Measurements from ENCODE around the gene MOCS3.

Gene MOCS3

DNA sequence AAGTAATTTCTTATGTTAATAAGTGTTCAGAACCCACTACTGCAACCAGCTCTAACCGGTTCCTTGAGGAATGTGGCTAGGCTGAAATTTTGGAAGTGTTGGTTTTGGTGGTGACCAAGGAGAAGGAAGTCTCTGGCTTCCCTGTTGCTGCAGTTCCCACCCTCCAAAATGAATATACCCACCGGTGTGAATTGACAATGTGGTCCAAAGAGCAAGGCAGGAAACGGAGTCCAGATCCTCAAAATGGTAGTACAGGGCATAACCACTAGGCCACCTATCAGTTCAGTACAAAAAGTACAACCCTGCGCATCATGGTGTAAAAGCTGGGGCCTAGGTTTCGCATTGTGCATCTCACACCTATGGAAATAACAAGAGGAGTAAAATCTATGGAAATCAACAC lies 30.1 kb upstream of the MOCS3 start:
- H3K4me3 Mint-ChIP-seq = peak overlapping the region; percentile 85
- H3K4me1 Mint-ChIP-seq (ENCODE audit: low read depth) = peaks cover 70% of the 10 kb centered on the region
- no peak for DNase-seq
- no peaks in the 10 kb centered on the region for H3K27me3 Mint-ChIP-seq
- peaks cover 87% of the 10 kb centered on the region for H3K36me3 Mint-ChIP-seq (ENCODE audit: low read depth)
- H3K9me3 Mint-ChIP-seq = no peaks in the 10 kb centered on the region
- H3K27ac Mint-ChIP-seq = peak overlapping the region; percentile 92

DNA sequence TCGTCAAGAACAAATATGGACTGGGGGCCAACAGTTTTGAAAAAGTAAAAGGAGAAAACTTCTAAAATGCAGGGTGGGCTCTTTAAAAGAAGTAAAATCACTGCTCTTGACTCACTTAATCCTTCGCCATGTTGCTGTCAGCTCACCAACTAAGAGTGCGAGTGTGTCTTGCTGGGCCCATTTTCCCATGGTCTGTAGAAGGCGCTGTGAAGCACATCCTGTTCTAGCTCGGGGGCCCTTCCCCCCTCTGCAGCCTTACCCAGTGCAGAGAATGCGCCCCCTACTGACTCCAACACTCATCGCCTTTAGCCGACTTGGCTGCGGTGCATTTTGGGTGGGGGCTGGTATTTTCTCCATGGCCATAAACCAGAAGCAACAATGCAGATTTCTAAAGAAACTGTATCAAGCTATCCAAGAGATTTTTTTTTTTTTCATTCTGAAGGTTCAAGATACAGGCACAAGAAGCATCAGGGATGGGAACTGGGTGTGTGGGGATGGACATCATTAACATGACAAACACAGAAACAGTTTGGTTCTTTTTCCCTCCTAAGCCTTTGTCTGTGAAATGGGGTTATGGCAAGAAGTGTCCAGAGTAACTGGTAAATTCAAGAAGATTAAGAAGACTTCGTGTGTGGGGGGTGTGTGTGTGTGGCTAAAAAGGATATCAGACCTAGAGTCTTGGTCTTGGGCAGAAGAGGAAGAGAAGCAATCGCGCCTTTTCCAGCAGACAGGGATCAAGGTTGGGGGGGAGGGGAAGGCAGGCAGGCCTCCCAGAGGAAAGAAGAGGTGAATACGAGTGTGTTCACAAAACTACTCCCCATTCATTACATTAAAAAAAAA lies 29.1 kb upstream of the MOCS3 start:
- H3K9me3 Mint-ChIP-seq = no peaks in the 10 kb centered on the region
- peak; percentile 88 for DNase-seq
- peak overlapping the region; percentile 85 for H3K4me3 Mint-ChIP-seq
- no peaks in the 10 kb centered on the region for H3K27me3 Mint-ChIP-seq
- peaks cover 85% of the 10 kb centered on the region for H3K36me3 Mint-ChIP-seq (ENCODE audit: low read depth)
- H3K4me1 Mint-ChIP-seq (ENCODE audit: low read depth) = peaks cover 61% of the 10 kb centered on the region
- H3K27ac Mint-ChIP-seq = peak overlapping the region; percentile 92

DNA sequence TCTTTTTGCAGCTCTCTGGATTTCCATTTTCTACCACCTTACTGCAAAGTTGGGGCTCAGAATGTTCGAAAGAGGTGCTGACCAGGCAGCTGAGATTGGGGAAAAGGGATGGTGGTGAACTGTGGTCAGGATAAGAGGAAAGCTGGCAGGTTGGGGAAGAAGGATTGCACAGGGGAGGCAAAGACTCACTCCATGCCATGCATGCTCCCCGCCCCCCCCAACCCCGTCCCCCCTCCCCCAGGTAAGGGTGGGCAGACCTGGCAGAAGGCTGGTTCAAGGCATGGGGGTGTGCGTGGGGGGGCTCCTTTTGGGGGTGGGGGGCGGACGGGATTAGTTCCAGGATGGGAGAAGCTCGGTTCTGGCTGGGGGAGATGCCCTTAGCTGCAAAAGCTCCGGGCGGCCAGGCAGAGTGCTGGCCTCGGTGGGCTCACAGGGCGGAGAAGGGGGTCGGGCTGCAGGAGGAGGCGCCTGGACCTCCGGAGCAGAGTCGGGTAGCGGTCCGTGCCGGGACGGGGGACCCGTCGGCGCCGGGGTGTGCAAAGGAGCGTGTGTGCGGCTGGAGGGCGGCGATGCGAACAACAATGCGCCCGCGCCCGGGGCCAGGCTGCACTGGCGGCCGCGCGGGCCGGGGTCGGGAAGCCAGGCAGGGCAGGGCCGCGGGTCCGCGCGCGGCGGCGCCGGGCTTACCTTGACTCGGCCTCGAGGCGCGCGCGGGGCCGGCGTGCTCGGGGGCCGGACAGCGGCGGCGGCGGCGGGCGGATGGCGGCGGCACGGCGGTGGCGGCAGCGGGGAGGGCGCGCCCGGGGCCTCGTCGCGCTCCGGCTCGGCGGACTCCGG lies 28.3 kb upstream of the MOCS3 start:
- peak; percentile 64 for DNase-seq
- Mint-ChIP-seq H3K4me3 (peak overlapping the region; percentile 85), H3K9me3 (no peaks in the 10 kb centered on the region), H3K27me3 (no peaks in the 10 kb centered on the region), H3K27ac (peak overlapping the region; percentile 93), H3K36me3 (ENCODE audit: low read depth) (peaks cover 84% of the 10 kb centered on the region), H3K4me1 (ENCODE audit: low read depth) (peaks cover 52% of the 10 kb centered on the region)

DNA sequence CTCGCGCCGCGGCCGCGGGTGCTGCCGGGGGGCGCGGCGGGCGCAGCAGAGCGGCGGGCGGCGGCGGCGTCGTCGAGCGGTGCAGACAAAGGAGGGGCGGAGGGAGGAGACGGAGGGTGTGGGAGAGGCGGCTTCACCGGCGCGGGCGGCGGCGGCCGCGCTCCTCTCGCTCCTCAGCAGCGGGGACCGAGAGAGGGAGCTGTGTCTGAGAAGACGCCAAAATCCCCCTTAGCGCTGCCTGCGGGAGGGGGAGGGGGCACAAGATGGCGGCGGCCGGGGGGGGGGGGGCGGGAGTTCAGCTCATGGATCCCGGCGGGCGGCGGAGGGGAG lies 27.7 kb upstream of the MOCS3 start:
- Mint-ChIP-seq H3K36me3 (ENCODE audit: low read depth) (peaks cover 84% of the 10 kb centered on the region), H3K9me3 (no peaks in the 10 kb centered on the region), H3K4me3 (peak overlapping the region; percentile 85), H3K27me3 (no peaks in the 10 kb centered on the region), H3K4me1 (ENCODE audit: low read depth) (peaks cover 46% of the 10 kb centered on the region), H3K27ac (peak overlapping the region; percentile 97)
- DNase-seq = no peak

DNA sequence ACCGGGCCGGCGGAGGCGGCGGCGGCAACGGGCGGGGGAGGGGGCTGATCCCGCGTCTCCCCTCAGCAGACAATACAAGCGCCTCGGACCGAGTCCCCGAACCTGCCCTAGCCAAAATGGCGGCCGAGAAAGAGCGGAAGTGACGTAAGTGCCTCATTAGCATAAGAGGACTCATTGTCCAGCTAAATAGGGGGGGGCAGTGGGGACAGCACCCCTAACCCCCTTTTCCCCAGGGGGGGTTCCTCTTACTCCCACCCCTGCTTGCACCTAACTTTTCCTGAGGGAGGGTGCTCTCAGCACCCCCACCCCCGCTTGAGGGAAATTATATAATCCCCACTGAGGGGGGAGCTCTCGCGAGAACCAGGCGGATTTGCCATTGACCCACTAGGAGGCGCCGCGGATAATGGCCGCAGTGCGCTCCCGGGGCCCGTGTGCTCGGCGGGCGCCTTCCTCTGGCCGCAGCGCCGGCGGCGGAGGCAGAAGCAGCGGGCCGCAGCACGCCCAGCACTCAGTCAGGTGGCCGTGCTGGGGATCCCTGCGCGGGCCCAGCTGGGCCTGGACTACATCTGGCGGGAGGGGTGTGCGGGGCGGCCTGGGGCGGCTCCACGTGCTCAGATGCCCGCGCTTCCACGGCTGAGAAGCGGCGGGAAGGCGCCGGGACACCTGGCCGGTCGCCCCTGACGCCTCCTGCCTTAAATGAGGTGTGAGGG lies 27.2 kb upstream of the MOCS3 start, which contains the start of gene ADNP:
Gene ADNP (minus strand): TSS at position 132 of the 710 bp plus-strand sequence. CDS start 27,441 bp downstream, outside the sequence.
- no peaks in the 10 kb centered on the region for H3K27me3 Mint-ChIP-seq
- H3K4me3 Mint-ChIP-seq = peak within 1 kb of the TSS; percentile 85
- H3K4me1 Mint-ChIP-seq (ENCODE audit: low read depth) = peaks cover 43% of the 10 kb centered on the region
- H3K27ac Mint-ChIP-seq = peak within 1 kb of the TSS; percentile 97
- no peaks in the 10 kb centered on the region for H3K9me3 Mint-ChIP-seq
- peak; percentile 92 for DNase-seq
- H3K36me3 Mint-ChIP-seq (ENCODE audit: low read depth) = peaks cover 86% of the 10 kb centered on the region

DNA sequence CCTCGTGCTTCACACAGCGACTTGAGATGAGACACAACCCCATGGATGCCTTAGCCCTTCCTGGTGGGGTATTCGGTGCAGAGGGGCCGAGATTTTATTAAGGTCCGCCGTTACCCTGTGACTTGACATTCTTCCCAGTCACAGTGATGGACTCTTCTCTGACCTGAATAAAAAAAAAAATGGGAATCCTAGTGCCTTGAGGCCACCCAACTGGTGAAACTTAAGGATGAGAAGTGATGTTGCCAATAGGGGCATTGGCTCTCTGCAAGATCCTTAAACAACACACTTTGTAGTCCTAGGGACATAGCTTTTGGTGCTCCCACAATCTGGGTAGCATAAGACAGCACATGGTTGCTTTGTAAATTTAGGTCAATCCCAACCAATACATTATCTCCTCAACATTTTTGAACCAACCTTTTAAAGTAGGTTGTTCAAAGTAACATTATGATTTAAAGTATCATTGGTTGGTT lies 26.6 kb upstream of the MOCS3 start:
- DNase-seq = no peak
- H3K4me1 Mint-ChIP-seq (ENCODE audit: low read depth) = peaks cover 39% of the 10 kb centered on the region
- H3K9me3 Mint-ChIP-seq = no peaks in the 10 kb centered on the region
- H3K4me3 Mint-ChIP-seq = peak overlapping the region; percentile 85
- H3K27ac Mint-ChIP-seq = peak overlapping the region; percentile 97
- H3K36me3 Mint-ChIP-seq (ENCODE audit: low read depth) = peaks cover 88% of the 10 kb centered on the region
- no peaks in the 10 kb centered on the region for H3K27me3 Mint-ChIP-seq

DNA sequence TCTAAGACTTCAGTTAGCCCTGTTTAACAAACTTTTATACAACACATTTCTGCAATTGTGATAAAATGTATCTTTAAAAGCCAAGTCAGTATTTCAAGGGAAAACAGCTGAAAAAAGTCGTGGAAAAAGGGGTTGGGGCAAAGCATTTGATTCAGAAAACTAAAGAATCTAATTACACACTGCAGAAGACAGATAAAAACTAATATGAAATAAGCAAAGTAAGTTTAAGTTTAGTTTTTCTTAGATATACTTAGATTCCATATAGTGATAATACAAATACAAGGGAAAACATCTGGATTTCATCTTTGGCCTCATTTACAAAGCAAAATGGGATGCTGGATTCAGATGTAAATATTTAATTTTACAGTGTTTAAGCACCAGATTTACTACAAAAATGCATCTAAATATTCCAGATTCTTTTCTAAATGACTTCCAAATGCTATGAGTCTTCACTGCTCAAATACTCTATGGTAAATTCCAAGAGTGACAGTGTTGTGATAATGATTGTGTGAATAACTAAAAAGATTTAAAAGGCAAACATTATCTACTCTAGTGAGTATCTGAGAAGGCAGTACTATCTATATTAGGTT lies 25.8 kb upstream of the MOCS3 start:
- H3K4me1 Mint-ChIP-seq (ENCODE audit: low read depth) = peaks cover 32% of the 10 kb centered on the region
- no peaks in the 10 kb centered on the region for H3K27me3 Mint-ChIP-seq
- H3K4me3 Mint-ChIP-seq = peak overlapping the region; percentile 85
- peak overlapping the region; percentile 97 for H3K27ac Mint-ChIP-seq
- H3K9me3 Mint-ChIP-seq = no peaks in the 10 kb centered on the region
- no peak for DNase-seq
- peaks cover 84% of the 10 kb centered on the region for H3K36me3 Mint-ChIP-seq (ENCODE audit: low read depth)

DNA sequence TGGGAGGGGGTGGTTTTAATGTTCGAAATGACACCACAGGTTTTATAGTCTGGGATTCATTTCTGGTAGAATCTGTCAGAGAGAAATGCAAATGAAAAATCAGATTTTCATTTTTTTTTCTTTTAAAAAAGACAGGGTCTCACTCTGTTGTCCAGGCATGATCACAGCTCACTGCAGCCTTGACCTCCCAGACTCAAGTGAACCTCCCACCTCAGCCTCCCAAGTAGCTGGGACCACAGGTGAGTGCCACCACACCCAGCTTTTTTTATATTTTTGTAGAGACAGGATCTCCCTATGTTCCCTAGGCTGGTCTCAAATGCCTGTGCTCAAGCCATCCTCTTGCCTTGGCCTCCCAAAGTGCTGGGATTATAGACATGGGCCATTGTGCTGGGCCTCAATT lies 25.0 kb upstream of the MOCS3 start:
- Mint-ChIP-seq H3K27me3 (no peaks in the 10 kb centered on the region), H3K27ac (peak overlapping the region; percentile 97), H3K4me1 (ENCODE audit: low read depth) (peaks cover 25% of the 10 kb centered on the region), H3K9me3 (no peaks in the 10 kb centered on the region), H3K36me3 (ENCODE audit: low read depth) (peaks cover 82% of the 10 kb centered on the region), H3K4me3 (no peak overlapping the region)
- no peak for DNase-seq

DNA sequence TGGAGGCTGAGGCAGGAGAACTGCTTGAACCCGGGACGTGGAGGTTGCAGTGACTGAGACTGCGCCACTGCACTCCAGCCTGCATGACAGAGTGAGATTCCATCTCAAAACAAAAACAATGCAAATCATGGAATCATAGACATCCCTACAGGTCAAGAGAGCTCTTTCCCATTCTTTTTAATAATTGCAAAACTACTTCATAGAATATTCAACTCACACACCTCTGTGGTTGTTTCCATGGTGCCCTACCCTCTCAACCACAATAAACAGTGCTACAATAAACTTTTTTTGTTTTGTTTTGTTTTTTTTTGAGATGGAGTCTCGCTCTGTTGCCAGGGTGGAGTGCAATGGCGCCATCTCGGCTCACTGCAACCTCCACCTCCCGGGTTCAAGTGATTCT lies 15.5 kb upstream of the MOCS3 start:
- Mint-ChIP-seq H3K4me1 (ENCODE audit: low read depth) (no peaks in the 10 kb centered on the region), H3K27me3 (no peaks in the 10 kb centered on the region), H3K36me3 (ENCODE audit: low read depth) (peaks cover 89% of the 10 kb centered on the region), H3K4me3 (no peak overlapping the region), H3K27ac (no peak overlapping the region), H3K9me3 (no peaks in the 10 kb centered on the region)
- no peak for DNase-seq

DNA sequence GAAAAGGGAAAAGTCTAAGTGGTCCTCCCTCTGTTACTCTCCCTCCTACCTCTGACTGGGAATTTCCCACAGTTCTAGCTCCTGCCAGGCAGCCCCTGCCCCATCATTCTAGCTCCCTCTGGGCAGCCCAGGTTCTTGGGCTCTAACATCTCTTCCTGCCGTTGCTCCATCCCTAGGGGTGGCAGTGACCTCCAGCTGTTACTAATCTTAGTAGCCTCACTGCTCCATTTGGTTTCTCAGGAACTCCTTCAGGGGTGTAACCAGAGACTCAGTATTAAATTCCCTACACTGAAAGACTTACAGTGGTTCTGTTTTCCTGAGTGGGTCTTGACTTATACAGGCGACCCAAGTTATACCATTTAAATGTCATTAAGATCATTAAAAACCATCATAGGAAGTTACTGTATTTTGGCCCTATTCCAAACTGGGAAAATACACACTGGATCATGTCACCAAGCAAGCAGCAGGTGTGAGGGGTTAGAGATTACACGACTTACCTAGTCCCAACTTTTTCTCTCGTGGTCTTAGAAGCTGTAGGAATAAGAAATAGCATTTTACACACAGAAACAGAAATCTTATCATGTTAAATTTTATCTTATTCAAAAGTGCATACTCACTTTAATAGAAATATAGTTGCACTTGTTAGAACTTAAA lies 10.4 kb upstream of the MOCS3 start:
- peaks cover 8% of the 10 kb centered on the region for H3K4me1 Mint-ChIP-seq (ENCODE audit: low read depth)
- no peak for DNase-seq
- H3K27me3 Mint-ChIP-seq = no peaks in the 10 kb centered on the region
- no peak overlapping the region for H3K4me3 Mint-ChIP-seq
- peak overlapping the region; percentile 55 for H3K27ac Mint-ChIP-seq
- H3K9me3 Mint-ChIP-seq = no peaks in the 10 kb centered on the region
- H3K36me3 Mint-ChIP-seq (ENCODE audit: low read depth) = peaks cover 96% of the 10 kb centered on the region

DNA sequence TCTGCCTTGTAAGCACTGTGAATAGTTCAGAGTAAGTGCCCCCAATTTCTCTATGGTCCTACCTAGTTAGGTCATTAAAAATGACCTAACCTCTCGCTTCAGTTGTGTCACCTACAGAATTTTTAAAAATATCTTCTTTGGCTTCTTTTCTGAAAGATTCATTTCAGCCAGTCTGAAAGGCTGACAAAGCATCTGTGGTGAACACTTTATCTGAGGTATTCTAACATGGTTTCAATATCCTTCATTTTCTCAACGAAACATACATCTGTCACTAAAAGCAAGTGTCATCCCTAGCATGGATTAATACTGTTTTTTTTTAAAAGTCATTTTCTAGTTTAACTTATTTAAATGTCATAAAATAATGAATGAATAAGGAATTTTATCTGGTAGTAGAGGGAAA lies 5.4 kb upstream of the MOCS3 start:
- no peak overlapping the region for H3K4me3 Mint-ChIP-seq

DNA sequence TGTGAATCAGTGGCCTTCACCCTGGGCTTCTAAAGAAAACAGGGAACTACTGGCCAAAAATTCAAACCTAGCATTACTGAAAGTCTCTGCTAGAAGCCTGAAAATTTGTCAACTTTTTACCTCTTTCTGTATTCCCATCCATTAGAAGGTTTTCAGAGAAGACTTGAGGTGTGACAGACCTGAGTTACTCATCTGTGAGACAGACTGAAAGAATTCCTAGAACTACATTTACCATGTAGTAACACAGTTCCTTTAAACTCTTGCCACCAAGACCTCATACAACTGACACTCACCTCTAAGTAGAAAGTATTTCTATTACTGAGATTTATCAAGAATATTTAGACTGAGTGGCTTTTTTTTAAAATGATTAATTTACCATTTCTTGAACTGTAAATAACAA lies 4.8 kb upstream of the MOCS3 start:
- Mint-ChIP-seq H3K9me3 (no peaks in the 10 kb centered on the region), H3K27me3 (no peaks in the 10 kb centered on the region), H3K4me1 (ENCODE audit: low read depth) (peaks cover 44% of the 10 kb centered on the region), H3K36me3 (ENCODE audit: low read depth) (peaks cover 92% of the 10 kb centered on the region), H3K4me3 (no peak overlapping the region), H3K27ac (peak overlapping the region; percentile 78)
- no peak for DNase-seq

More for the DNA sequence above, 5.4 kb upstream of the MOCS3 start:
- Mint-ChIP-seq H3K27ac (peak overlapping the region; percentile 78), H3K36me3 (ENCODE audit: low read depth) (peaks cover 91% of the 10 kb centered on the region), H3K9me3 (no peaks in the 10 kb centered on the region), H3K27me3 (no peaks in the 10 kb centered on the region), H3K4me1 (ENCODE audit: low read depth) (peaks cover 43% of the 10 kb centered on the region)
- no peak for DNase-seq

DNA sequence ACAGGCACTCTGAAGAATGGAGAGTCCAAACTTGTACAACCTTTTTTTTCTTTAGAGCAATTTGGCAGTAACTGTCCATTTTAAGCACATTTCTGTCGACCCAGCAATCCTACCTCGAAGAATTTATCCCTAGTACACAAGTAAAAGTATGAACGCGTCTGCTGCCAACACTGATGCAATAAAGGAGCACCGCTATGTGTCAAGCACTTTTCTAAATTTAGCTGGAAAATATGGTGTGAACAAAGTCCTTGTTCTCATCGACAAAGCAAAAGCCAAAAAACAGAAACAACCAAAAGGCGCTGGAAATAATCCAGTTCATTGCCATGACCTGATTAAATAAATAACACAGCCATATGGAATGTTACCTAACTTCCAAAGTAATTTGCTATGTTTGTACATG lies 1.3 kb upstream of the MOCS3 start:
- H3K27me3 Mint-ChIP-seq = no peaks in the 10 kb centered on the region
- H3K4me3 Mint-ChIP-seq = peak overlapping the region; percentile 93
- H3K4me1 Mint-ChIP-seq (ENCODE audit: low read depth) = peaks cover 72% of the 10 kb centered on the region
- peaks cover 92% of the 10 kb centered on the region for H3K36me3 Mint-ChIP-seq (ENCODE audit: low read depth)
- H3K9me3 Mint-ChIP-seq = no peaks in the 10 kb centered on the region
- DNase-seq = no peak
- H3K27ac Mint-ChIP-seq = peak overlapping the region; percentile 100
